GM12878 (cell line): Measurements from ENCODE around the gene PTPRN2. TPM values are rescaled to one million over a fixed set of nuclear protein-coding genes. Genes with fewer than 3 reads are reported as not detected.

Experiments used
- ATAC-seq: fragments of 200-7000 bp; cut with Tn5 transposase; 3 replicates; pipeline ENCODE4 v1.9.1; 2020; ENCODE audit warnings: mild to moderate bottlenecking, moderate library complexity
- BruUV-seq: library from RNA; stranded (reverse); fragments of 400-500 nt; replicated peaks from 2 replicates; lab custom pipeline; 2021; lab: Mats Ljungman, UMichigan
- CTCF ChIA-PET: fragments of 300-600 bp; sonication (Branson Sonifier 250); formaldehyde crosslinking; extraction: SDS; loops from one replicate; lab custom pipeline; 2021; ENCODE audit warnings: inconsistent platforms; lab: Yijun Ruan, JAX
- POLR2A ChIA-PET: fragments of 350-600 bp; formaldehyde crosslinking; extraction: SDS; loops from one replicate; lab custom pipeline; 2021; ENCODE audit warnings: inconsistent platforms; lab: Charles Lee
- RAD21 ChIA-PET: fragments of 300-600 bp; sonication (Branson Sonifier 250); formaldehyde crosslinking; loops from one replicate; lab custom pipeline; 2023; ENCODE audit warnings: antibody characterized with exemption; ENCODE audit not compliant: unreplicated experiment; lab: Charles Lee
- SMC1A ChIA-PET: fragments of 300-600 bp; sonication (Branson Sonifier 250); formaldehyde crosslinking; loops from one replicate; lab custom pipeline; 2023; ENCODE audit not compliant: unreplicated experiment, uncharacterized antibody; lab: Charles Lee
- DNase-seq: peaks from one replicate; pipeline ENCODE4 v3.0.0-alpha.2; 2011; ENCODE audit warnings: low read depth, low spot score
- FAIRE-seq: peaks from 3 replicates; lab custom pipeline; 2011; peaks lifted over from hg19 to GRCh38; lab: Jason Lieb, UNC
- H2AFZ ChIP-seq: 2 replicates; pipeline ENCODE4 v1.6.0; 2011; ENCODE audit warnings: low read depth, low read length, control low read depth; ENCODE audit not compliant: control insufficient read depth
- H3K27ac ChIP-seq: 2 replicates; pipeline ENCODE4 v1.5.1; 2011; ENCODE audit warnings: control low read depth; ENCODE audit not compliant: control insufficient read depth, insufficient read depth
- H3K27me3 ChIP-seq, 2 experiments: replicated peaks in 1 of 2; 2 replicates each; pipeline versions ENCODE4 v1.6.0 to v1.6.1; 2011; ENCODE audit warnings: low read length in 1 of 2; ENCODE audit not compliant: control insufficient read depth in 2 of 2, insufficient read depth in 2 of 2
- H3K36me3 ChIP-seq, 2 experiments: 2 replicates each; pipeline ENCODE4 v1.5.1; 2011; ENCODE audit warnings: low read length in 1 of 2; ENCODE audit not compliant: control insufficient read depth in 2 of 2, insufficient read depth in 2 of 2
- H3K4me1 ChIP-seq: 2 replicates; pipeline ENCODE4 v1.6.1; 2011; ENCODE audit warnings: mild to moderate bottlenecking, low read length, moderate library complexity, mixed read lengths; ENCODE audit not compliant: control insufficient read depth, insufficient read depth
- H3K4me2 ChIP-seq: 2 replicates; pipeline ENCODE4 v1.6.0; 2011; ENCODE audit warnings: control low read depth; ENCODE audit not compliant: control insufficient read depth, insufficient read depth
- H3K4me3 ChIP-seq: fragments of 200-600 bp; sonication (generic); 2 replicates; pipeline ENCODE4 v1.5.1; 2016
- H3K79me2 ChIP-seq: 2 replicates; pipeline ENCODE4 v1.6.0; 2011; ENCODE audit warnings: low read length; ENCODE audit not compliant: control insufficient read depth, insufficient read depth
- H3K9ac ChIP-seq: 2 replicates; pipeline ENCODE4 v1.8.0; 2011; ENCODE audit warnings: low read length, control low read depth, mixed read lengths; ENCODE audit not compliant: control insufficient read depth, insufficient read depth
- H3K9me3 ChIP-seq: replicated peaks from 3 replicates; pipeline ENCODE4 v1.5.1; 2011; ENCODE audit warnings: mild to moderate bottlenecking, low read length; ENCODE audit not compliant: control insufficient read depth, insufficient read depth
- H4K20me1 ChIP-seq: 2 replicates; pipeline ENCODE4 v1.6.0; 2011; ENCODE audit not compliant: control insufficient read depth, insufficient read depth
- ATF7 ChIP-seq: fragments of 450-650 bp; IDR thresholded peaks from 2 replicates; pipeline ENCODE4 v1.6.1; 2016; ENCODE audit warnings: low read depth, mild to moderate bottlenecking
- KAT2A ChIP-seq: conservative IDR thresholded peaks from 2 replicates; pipeline ENCODE4 v1.6.1; 2011; ENCODE audit warnings: low read depth, low read length; ENCODE audit not compliant: control insufficient read depth
- MXI1 ChIP-seq: fragments of 150-350 bp; IDR thresholded peaks from 2 replicates; pipeline ENCODE4 v1.6.1; 2011; ENCODE audit warnings: low read depth, mild to moderate bottlenecking, inconsistent platforms, low read length, improper control_type of control experiment
- NFIC ChIP-seq: IDR thresholded peaks from 2 replicates; pipeline ENCODE4 v1.6.1; 2012; ENCODE audit warnings: low read depth, mild to moderate bottlenecking, inconsistent platforms, low read length, moderate library complexity
- NFYA ChIP-seq: IDR thresholded peaks from 2 replicates; pipeline ENCODE4 v1.6.1; 2011; ENCODE audit warnings: low read depth, mild to moderate bottlenecking, low read length, improper control_type of control experiment, borderline replicate concordance
- RAD21 ChIP-seq: IDR thresholded peaks from 2 replicates; pipeline ENCODE4 v1.6.1; 2011; ENCODE audit warnings: mild to moderate bottlenecking, low read depth, low read length, moderate library complexity; ENCODE audit not compliant: insufficient read depth
- SPI1 ChIP-seq: IDR thresholded peaks from 2 replicates; pipeline ENCODE4 v1.6.1; 2011; ENCODE audit warnings: low read depth, mild to moderate bottlenecking, low read length, moderate library complexity, borderline replicate concordance; ENCODE audit not compliant: insufficient read depth
- SUPT20H ChIP-seq: IDR thresholded peaks from 2 replicates; pipeline ENCODE4 v1.6.1; 2011; ENCODE audit warnings: low read depth, mild to moderate bottlenecking, low read length, moderate library complexity, borderline replicate concordance; ENCODE audit not compliant: control insufficient read depth
- YBX1 ChIP-seq: fragments of 450-650 bp; IDR thresholded peaks from 2 replicates; pipeline ENCODE4 v1.6.1; 2016; ENCODE audit warnings: antibody characterized with exemption
- ZBED1 ChIP-seq: IDR thresholded peaks from 2 replicates; pipeline ENCODE4 v1.6.1; 2016; ENCODE audit warnings: borderline replicate concordance
- ZNF384 ChIP-seq: IDR thresholded peaks from 2 replicates; pipeline ENCODE4 v1.6.1; 2012; ENCODE audit warnings: low read depth, mild to moderate bottlenecking, low read length, improper control_type of control experiment, borderline replicate concordance
- WGBS: methylation state at CpG from one replicate; pipeline ENCODE4 v1.1.6; 2016; ENCODE audit warnings: low lambda C conversion rate; ENCODE audit not compliant: insufficient replicate concordance, insufficient coverage; ENCODE audit errors: missing lambda C conversion rate; 5-methylcytosine and 5-hydroxymethylcytosine counted together
- in situ Hi-C: fragments of 300-500 bp; cut with MboI; formaldehyde crosslinking; loops from 9 replicates; pipeline ENCODE4 v1.14.3; 2018; ENCODE audit warnings: mixed read lengths
- intact Hi-C: fragments of 100-400 bp; cut with micrococcal nuclease; formaldehyde crosslinking; loops from one replicate; pipeline ENCODE4 v1.14.2; 2022; ENCODE audit not compliant: unreplicated experiment
- polyA plus RNA-seq, 11 experiments: library from polyadenylated mRNA; depleted of rRNA in 4 of 11; unstranded in 6 of 11; stranded (reverse) in 5 of 11; fragments of >200 nt; fragmentation: Nextera tagmentation in 4 of 11; fragmentation: Illumina TruSeq in 1 of 11; extraction: Ambion mirVana in 4 of 11; extraction: Trizol in 1 of 11; gene quantifications; 1 replicate in 1 of 11; 2 replicates in 10 of 11; pipeline versions ENCODE4 v1.2.1 to v1.2.3, GENCODE V29; 2011 to 2016; ENCODE audit warnings: inconsistent platforms in 2 of 11, missing spikeins in 2 of 11, low read depth in 1 of 11
- total RNA-seq, 4 experiments: library from RNA; depleted of rRNA in 3 of 4; stranded (reverse); fragments of >200 nt in 3 of 4; fragmentation: Illumina TruSeq in 1 of 4; extraction: Trizol in 1 of 4; gene quantifications; 2 replicates each; pipeline versions ENCODE4 v1.2.1 to v1.2.3, GENCODE V29; 2013 to 2021
- TF ChIP-seq, protein P1 (sequence below): fragments of 450-650 bp; formaldehyde crosslinking; IDR thresholded peaks from 2 replicates; pipeline ENCODE4 v1.4.0; 2020; ENCODE audit warnings: mild to moderate bottlenecking, moderate library complexity
- TF ChIP-seq, protein P2 (sequence below): fragments of 450-650 bp; conservative IDR thresholded peaks from 2 replicates; pipeline ENCODE4 v1.6.1; 2017; ENCODE audit warnings: mild to moderate bottlenecking, moderate library complexity
- TF ChIP-seq, protein P3 (sequence below): fragments of 450-650 bp; IDR thresholded peaks from 2 replicates; pipeline ENCODE4 v1.6.1; 2016; ENCODE audit warnings: mild to moderate bottlenecking
- TF ChIP-seq, protein P4 (sequence below): IDR thresholded peaks from 2 replicates; pipeline ENCODE4 v1.6.1; 2012; ENCODE audit warnings: low read depth, low read length, improper control_type of control experiment

The PTPRN2 gene
- total and polyA plus RNA-seq, 10 of the 15 experiments (the other 5 are each of a cell fraction or from before 2014, with no cell fraction given) = 5.4 TPM; not detected in 9

DNA sequence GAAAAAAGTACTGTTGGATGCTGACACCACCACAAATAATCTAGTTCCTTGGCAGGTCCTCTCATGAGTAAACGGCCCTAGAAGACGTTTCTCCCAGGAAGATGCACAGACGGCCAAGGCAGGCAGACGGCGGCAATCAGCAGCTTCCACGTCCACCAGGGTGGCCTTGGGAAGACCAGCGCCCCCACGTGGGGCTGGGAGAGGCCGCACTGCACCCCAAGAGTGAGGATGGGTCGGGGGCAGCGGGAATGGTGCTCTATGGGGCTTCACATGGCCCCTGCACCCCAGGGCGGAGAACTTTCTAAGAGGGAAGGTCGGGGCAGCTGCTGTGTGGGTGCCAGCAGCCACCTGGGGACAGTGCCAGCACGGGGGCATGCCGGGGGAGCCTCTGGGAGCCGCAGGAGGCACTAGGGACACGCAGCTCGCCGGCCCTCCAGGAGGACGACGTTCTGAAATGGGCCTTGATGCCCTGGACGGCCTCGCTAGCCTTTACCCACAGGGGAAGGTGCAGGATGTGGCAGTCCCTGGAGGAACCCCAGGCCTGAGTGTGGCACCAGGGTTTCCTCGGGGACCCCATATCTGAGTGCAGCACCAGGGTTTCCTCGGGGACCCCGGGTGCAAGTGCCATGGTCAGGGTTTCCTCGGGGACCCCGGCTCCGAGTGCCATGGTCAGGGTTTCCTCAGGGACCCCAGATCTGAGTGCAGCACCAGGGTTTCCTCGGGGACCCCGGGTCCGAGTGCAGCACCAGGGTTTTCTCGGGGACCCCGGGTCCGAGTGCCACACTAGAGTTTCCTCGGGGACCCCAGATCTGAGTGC is 710.9 kb downstream of the PTPRN2 start:
- no peaks in the 10 kb centered on the region for H4K20me1 ChIP-seq
- 25% methylated on average over 36 of the region's 36 CpGs for WGBS
- no peaks in the 10 kb centered on the region for H3K79me2 ChIP-seq
- H3K9me3 ChIP-seq = peaks cover 1% of the 10 kb centered on the region; the same call in 1 of the 3 replicates
- BruUV-seq = no TSS peak
- intact Hi-C loops = no loop called here
- no peak overlapping the region for H3K4me3 ChIP-seq
- no peaks in the 10 kb centered on the region for H3K36me3 ChIP-seq
- ChIA-PET SMC1A (no interaction called here), CTCF (no interaction called here), RAD21 (no interaction called here), POLR2A (no interaction called here)
- H2AFZ ChIP-seq = no peak overlapping the region
- in situ Hi-C loops = no loop called here
- no peaks in the 10 kb centered on the region for H3K4me1 ChIP-seq
- no peak overlapping the region for H3K9ac ChIP-seq
- no peaks in the 10 kb centered on the region for H3K27me3 ChIP-seq
- H3K4me2 ChIP-seq = no peak overlapping the region
- ATAC-seq (no peak), FAIRE-seq (no peak), DNase-seq (no peak)
- H3K27ac ChIP-seq = no peak overlapping the region
- TF ChIP-seq ATF7 (no peak), NFYA (no peak), ZNF384 (no peak), YBX1 (no peak), KAT2A (no peak), SPI1 (no peak), ZBED1 (no peak), NFIC (no peak), RAD21 (no peak), SUPT20H (no peak), MXI1 (no peak)
- TF ChIP-seq, protein P1, sequence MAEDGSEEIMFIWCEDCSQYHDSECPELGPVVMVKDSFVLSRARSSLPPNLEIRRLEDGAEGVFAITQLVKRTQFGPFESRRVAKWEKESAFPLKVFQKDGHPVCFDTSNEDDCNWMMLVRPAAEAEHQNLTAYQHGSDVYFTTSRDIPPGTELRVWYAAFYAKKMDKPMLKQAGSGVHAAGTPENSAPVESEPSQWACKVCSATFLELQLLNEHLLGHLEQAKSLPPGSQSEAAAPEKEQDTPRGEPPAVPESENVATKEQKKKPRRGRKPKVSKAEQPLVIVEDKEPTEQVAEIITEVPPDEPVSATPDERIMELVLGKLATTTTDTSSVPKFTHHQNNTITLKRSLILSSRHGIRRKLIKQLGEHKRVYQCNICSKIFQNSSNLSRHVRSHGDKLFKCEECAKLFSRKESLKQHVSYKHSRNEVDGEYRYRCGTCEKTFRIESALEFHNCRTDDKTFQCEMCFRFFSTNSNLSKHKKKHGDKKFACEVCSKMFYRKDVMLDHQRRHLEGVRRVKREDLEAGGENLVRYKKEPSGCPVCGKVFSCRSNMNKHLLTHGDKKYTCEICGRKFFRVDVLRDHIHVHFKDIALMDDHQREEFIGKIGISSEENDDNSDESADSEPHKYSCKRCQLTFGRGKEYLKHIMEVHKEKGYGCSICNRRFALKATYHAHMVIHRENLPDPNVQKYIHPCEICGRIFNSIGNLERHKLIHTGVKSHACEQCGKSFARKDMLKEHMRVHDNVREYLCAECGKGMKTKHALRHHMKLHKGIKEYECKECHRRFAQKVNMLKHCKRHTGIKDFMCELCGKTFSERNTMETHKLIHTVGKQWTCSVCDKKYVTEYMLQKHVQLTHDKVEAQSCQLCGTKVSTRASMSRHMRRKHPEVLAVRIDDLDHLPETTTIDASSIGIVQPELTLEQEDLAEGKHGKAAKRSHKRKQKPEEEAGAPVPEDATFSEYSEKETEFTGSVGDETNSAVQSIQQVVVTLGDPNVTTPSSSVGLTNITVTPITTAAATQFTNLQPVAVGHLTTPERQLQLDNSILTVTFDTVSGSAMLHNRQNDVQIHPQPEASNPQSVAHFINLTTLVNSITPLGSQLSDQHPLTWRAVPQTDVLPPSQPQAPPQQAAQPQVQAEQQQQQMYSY = no peak
- TF ChIP-seq, protein P2, sequence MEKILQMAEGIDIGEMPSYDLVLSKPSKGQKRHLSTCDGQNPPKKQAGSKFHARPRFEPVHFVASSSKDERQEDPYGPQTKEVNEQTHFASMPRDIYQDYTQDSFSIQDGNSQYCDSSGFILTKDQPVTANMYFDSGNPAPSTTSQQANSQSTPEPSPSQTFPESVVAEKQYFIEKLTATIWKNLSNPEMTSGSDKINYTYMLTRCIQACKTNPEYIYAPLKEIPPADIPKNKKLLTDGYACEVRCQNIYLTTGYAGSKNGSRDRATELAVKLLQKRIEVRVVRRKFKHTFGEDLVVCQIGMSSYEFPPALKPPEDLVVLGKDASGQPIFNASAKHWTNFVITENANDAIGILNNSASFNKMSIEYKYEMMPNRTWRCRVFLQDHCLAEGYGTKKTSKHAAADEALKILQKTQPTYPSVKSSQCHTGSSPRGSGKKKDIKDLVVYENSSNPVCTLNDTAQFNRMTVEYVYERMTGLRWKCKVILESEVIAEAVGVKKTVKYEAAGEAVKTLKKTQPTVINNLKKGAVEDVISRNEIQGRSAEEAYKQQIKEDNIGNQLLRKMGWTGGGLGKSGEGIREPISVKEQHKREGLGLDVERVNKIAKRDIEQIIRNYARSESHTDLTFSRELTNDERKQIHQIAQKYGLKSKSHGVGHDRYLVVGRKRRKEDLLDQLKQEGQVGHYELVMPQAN = no peak
- TF ChIP-seq, protein P3, sequence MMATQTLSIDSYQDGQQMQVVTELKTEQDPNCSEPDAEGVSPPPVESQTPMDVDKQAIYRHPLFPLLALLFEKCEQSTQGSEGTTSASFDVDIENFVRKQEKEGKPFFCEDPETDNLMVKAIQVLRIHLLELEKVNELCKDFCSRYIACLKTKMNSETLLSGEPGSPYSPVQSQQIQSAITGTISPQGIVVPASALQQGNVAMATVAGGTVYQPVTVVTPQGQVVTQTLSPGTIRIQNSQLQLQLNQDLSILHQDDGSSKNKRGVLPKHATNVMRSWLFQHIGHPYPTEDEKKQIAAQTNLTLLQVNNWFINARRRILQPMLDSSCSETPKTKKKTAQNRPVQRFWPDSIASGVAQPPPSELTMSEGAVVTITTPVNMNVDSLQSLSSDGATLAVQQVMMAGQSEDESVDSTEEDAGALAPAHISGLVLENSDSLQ = no peak
- TF ChIP-seq, protein P4, sequence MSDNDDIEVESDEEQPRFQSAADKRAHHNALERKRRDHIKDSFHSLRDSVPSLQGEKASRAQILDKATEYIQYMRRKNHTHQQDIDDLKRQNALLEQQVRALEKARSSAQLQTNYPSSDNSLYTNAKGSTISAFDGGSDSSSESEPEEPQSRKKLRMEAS = no peak
